ENCODE data around the gene ECSCR.
"Not testable (repeated sequence)": the region's sequence is repeated elsewhere in the genome, so short reads cannot be mapped to it uniquely, and the experiment has no call there.

The ECSCR gene

DNA sequence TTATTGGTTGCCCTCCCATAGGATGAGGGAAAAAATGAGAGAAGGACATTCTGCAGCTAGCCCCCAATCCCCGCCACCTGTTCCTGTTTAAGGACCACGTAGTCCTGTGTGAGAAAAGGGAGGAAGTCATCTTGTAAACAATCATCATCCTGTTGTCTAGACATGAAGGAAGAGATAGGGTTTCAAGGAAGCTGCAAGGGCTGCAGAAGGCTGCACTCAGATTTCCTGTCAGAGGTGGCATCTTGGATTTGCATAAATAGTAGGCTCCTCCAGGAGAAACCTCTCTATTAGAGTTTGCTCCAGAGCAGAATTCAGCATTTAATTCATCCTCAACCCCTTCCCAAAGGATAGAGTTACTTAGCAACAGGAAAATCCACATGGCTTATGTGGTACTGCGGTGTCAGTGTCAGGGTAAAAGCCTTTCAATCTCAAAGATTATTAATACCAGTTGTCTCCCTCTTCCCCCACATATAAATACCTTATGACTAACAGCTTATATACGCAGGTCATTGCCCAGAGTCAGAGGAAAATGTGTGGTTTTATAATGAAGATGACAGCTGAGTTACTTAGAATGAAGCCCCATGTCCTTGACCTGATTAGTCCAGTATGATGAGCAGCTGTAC is 18.6 kb downstream of the ECSCR start:
- DNase-seq, result no peak

- DNase-seq, result not testable (repeated sequence)
These were observed 22.1 kb downstream of the ECSCR start for GRCh38 chr5:139440416-139440815.

DNA sequence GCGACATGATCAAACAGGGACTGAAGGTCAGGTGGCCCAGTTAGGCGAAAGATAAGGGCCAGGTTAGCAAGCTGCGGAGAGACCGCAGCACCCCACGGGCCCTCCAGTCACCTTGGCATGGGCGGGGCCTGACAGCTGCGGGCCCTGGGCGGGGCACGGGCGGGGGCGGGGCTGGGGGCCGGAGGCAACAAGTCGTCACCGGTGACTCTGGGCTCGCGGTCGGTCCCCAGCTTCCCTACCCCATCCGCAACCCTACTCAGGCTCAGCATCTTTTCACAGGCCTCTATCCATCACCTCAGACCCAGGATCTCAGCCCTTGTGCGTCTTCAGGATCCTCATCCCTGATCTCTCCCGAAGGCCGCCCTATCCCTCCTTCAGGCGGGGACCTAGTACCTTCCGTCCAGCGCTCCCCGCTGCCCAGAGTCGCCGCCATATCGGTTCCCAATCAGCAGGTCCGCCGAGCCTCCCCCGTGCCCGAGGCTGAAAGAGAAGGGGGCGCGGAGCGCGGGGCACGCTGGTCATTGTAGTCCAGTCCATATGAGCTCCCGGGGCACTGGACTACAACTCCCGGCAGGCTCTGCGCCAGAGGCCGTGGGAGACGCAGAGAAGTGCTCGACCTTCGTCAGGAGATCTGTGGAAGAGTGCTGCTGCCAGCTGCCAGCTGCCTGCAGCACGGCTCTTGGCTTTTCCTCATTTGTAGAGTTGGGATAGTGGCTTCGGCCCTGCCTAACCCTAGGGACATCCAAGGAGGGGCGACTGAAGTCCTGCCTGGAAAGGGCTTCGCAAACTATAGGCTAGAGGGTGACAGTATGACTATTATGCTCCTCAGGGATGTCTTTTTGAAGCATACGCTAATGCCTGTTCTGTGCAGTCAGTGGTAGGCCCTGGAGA is 23.3 kb downstream of the ECSCR start, which contains the start of gene DNAJC18:
Gene DNAJC18, minus strand, starts transcription at position 513 of the 891 bp plus-strand sequence. Its CDS starts 80 bp downstream, at position 433.
- peak; percentile 76 for DNase-seq

DNA sequence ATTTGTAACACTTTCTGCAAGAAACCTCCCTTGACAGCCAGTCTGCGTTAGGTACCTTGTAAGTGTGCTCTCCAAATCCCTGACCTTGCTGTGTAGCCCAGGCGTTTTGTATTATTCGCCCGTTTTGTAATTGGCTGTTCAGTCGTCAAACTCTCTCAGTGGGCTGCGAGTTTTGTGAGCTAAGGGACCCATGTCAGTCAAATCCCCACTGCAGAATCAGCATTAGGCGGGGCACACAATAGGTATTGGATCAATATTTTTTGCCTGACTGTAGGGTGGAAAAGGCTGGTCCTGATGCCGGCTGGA is 23.9 kb downstream of the ECSCR start:
- DNase-seq, result no peak

DNA sequence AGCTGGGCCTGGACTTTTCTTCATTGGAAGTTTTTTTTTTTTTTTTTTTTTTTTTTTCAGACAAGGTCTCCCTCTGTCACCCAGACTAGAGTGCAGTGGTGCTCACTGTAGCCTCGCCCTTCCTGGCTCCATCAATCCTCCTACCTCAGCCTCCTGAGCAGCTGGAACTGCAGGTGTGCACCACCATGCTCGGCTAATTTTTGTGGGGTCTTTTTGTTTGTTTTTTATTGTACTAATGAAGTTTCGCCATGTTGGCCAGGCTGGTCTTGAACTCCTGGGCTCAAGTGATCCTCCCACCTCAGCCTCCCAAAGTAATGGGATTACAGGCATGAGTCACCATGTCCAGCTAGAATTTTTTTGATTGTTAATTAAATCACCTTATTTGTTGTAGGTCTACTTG is 26.9 kb downstream of the ECSCR start:
- no peak for DNase-seq

- no peak for DNase-seq
These were observed 30.8 kb downstream of the ECSCR start for GRCh38 chr5:139431706-139432105.

GRCh38 chr5:139430015-139430414 is 32.5 kb downstream of the ECSCR start:
- DNase-seq, result no peak

GRCh38 chr5:139426203-139426885 is 36.2 kb downstream of the ECSCR start:
- DNase-seq, result no peak

DNA sequence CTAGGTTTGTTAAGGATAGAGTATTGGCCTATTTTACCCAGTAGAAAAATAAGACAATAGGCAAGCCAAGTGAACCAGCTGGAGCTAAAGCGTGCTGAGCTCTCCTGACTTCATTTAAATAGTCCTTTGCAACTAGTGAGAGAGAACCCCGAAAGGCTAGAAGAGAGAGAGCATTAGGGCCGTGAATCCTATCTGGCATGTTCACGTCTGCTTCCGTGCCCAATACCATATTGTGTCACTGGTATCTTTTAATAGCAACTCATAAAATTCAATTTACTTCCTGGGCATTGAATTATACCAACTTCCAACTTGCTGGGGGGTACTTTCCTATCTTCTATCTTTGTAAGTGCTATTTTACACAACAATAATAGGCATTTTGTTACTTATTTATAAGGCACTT is 37.0 kb downstream of the ECSCR start:
- DNase-seq, result no peak

DNA sequence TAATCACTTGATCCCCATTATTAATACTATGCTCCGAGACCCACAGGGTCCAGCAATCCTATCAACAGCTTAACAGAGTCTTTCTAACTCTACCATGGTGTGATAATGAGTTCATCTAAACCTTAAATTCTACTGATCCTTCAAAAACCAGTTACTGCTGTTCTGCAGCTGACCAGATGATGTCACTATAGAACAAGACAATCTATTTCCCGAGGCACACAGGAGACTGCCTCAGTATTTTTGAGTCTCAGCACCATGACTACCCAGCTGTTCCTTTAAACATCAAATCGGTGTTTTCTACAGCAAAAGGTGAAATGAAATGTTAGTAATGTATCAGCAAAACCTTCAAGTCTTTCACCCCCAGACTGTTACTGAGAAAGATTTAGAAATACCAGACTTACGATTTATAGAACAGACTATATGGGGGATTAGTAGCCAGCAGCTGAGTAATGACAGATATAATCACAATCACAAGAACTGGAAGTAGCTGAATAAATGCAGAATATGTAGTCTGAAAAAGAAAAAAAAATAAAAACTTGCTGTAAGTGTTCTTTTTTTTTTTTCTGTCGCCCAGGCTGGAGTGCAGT is 40.1 kb downstream of the ECSCR start:
- DNase-seq, result peak; percentile 82

DNA sequence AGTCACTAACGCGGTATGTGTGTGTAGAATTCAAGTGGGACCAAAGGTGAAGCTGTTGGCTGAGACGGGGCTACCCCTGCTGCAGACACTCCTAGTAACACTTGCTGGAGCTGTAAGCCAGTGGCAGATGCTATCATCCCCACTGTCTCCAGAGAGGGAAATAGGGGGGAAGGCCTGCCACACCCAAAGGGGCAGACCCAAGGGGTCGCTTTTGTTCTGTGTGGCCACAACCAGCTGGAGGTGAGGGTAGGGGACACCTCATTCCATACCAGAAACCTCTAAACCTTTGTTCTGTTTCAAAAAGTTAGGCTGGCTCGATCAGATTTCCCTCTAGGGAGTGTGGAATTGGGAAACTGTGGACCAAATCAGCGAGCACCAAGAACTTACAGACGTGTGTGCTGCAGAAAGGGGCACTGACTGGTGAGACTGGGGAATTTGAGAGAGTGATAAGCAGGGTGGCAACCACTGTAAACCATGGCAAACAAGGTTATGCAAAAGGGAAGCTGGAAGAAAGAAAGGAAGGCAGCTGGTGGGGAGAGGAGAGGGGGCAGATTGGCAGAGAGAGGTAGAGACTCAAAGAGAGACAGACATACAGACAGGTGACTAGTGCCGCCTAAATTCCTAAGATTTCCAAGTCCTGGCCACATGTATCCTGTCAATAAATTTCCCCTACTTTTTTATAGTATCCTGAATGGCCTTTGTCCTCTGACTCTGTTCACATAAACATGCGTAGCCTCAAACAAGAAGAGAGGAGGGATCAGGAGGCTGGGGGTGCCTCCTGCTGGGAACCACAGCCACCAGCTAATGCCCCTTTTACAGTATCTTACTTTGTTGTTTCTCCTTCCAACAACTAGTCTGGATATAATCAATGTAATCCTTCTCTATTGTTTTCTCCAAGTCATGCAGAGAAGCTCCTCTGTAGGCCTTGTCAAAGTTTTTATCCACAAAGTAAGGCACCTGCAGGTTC is 43.0 kb downstream of the ECSCR start:
- DNase-seq, result no peak

- no peak for DNase-seq
These were observed 43.8 kb downstream of the ECSCR start for GRCh38 chr5:139418793-139419192.

GRCh38 chr5:139417214-139417613 is 45.3 kb downstream of the ECSCR start:
- DNase-seq, result no peak

DNA sequence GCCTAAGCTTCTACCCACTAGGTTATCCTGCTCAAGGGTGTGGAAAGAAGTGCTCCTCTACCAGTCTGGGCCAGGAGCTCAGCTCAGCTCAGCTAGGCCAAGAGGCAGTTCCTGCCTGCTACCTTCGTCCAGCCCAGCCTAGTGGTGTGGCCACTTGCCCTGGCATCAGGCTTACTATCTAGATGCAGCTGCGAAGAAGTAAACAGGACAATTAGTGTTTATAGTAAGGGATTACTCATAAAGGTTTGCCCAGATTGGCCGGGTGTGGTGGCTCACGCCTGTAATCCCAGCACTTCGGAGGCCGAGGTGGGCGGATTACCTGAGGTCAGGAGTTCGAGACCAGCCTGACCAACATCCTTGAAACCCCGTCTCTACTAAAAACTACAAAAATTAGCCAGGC is 45.9 kb downstream of the ECSCR start:
- DNase-seq, result no peak

GRCh38 chr5:139415869-139416268 is 46.7 kb downstream of the ECSCR start:
- DNase-seq, result no peak

GRCh38 chr5:139415221-139415861 is 47.2 kb downstream of the ECSCR start:
- no peak for DNase-seq

DNA sequence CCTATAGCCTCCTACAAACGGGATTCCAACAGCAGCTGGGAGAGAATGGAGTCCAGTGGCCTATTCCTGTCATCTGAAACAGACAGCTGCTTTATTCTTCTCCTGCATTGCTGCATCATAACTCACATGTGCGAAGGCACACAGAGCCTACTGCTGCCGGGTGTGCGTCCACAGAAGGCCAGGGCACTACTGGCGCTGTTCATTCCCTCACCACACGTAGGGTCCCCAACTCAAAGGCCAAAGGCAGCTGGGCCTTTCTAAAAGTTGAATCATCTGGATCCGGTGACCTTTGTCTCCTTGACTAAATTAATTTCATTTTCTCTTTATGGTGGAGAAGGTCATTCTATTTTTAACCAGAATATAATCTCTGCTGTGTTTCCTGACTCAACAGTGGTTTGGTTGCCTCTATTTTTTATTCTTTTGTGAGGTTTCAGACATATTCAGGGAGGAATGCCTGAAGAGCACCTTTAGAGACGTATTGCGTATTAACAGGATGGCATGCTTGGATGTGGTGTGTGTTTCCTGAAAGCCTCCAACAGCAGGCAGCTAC is 47.9 kb downstream of the ECSCR start:
- no peak for DNase-seq

DNA sequence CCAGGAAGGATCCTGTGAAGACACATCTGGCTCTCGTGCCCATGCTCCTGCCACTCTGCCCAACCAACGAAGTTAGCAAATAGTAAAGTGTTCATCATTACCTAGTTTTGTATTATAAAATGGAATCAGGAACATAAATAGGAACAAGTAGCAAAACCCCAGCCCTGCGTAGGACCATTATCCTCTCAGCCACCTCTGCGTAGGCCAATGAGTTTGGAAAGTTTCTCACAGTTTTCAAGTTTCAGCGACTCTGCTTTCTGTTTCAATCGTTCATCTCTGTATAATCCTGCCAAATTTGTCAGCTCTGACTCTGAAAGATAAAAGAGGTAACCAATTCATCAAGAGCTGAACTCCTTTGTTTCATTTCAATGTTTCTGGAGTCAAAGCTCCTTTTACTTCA is 48.6 kb downstream of the ECSCR start:
- no peak for DNase-seq

GRCh38 chr5:139413153-139413552 is 49.4 kb downstream of the ECSCR start:
- DNase-seq, result no peak

GRCh38 chr5:139410993-139411828 is 51.3 kb downstream of the ECSCR start:
- no peak for DNase-seq
